ENCODE results near the gene UMOD.

Gene UMOD

DNA sequence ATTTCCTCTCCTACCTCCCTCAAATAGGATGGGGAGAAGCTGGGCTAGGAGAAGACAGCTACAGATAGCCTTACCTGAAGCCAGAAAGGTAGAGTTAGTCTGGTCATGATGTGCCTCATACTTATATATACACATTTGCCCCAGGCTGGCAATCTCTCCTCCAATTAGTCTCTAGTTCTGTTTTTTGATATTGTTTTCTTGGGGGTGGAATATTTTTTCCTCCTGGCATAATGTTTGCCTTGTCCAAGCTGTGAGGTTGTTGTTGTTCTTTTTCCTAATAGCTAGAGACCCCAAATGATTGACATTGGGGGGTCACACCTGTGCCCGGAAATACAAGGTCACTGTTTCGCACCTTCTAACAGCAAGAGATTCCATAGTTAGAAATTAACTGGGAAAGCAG is at the start of gene UMOD:
UMOD (minus strand) TSS at position 101 of the 400 bp plus-strand sequence. CDS start 1,978 bp downstream, outside the sequence.
- ChIA-PET POLR2A (ENCODE audit: low non-redundant PET) (no interaction called here), CTCF (no interaction called here)
- TF ChIP-seq, protein P1, sequence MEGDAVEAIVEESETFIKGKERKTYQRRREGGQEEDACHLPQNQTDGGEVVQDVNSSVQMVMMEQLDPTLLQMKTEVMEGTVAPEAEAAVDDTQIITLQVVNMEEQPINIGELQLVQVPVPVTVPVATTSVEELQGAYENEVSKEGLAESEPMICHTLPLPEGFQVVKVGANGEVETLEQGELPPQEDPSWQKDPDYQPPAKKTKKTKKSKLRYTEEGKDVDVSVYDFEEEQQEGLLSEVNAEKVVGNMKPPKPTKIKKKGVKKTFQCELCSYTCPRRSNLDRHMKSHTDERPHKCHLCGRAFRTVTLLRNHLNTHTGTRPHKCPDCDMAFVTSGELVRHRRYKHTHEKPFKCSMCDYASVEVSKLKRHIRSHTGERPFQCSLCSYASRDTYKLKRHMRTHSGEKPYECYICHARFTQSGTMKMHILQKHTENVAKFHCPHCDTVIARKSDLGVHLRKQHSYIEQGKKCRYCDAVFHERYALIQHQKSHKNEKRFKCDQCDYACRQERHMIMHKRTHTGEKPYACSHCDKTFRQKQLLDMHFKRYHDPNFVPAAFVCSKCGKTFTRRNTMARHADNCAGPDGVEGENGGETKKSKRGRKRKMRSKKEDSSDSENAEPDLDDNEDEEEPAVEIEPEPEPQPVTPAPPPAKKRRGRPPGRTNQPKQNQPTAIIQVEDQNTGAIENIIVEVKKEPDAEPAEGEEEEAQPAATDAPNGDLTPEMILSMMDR (conservative IDR thresholded peaks at IDR 0.05; ENCODE audit: low read depth), result no peak
- DNase-seq (ENCODE audit: low spot score), result no peak
- no peak within 1 kb of the TSS for H3K27ac ChIP-seq

DNA sequence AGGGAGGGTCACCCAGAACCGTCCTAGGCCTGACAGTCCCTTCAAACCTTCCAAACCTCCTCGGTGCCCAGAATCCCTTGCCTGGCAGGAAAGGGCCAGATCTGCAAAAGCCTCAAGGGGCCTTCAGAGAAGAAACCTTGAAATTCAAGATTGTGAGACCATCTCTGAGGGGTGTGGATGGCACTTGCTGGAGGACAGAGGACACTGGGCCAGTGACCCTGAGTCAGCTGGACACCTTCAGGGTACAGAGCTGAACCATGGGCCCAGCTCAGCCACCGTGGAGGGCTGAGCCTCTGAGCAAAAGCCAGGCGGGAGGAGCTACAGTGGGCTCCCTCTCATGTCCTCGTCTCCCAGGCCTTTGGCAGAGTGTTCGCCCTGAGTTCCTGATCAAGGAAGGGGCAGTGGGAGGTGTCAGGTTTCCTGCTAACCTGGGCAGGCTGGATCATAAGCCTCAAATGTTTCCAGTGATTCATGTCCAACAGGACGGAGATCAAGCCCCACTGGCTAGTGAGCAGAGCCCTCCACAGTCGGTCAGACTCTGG is 49.0 kb upstream of the UMOD start:
- POLR2A ChIA-PET (ENCODE audit: low non-redundant PET), result no interaction called here

DNA sequence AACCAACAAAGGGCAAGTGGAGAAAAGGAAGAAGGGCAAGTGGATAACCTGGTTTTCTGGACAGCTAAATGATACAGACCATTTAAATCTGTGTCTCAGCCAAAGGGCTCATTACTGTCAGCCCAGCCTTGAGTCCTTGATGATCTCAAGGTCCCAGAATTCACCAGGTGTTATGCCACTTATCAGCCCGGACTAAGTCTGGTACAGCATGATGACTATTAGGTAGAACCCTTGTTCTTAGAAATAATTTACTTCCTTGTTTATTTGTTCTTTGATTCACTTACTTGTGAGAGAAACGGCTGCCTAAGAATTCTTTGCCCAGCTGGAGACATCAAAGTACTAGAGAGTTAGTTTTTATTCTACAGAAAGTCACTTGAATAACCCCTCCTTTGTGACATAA is 48.6 kb upstream of the UMOD start:
- ChIA-PET CTCF (interaction anchor here (1.3 kb wide), 1 partner anchor 16 kb away, joined by 3 read pairs; no protein-coding TSS in a partner anchor), POLR2A (ENCODE audit: low non-redundant PET) (no interaction called here)
- no peak for DNase-seq (ENCODE audit: low spot score)
- TF ChIP-seq, protein P1 (conservative IDR thresholded peaks at IDR 0.05; ENCODE audit: low read depth), result no peak
- no peak overlapping the region for H3K27ac ChIP-seq

More for the DNA sequence above, 49.0 kb upstream of the UMOD start:
- TF ChIP-seq, protein P1 (conservative IDR thresholded peaks at IDR 0.05; ENCODE audit: low read depth), result no peak
- no peak overlapping the region for H3K27ac ChIP-seq
- no peak for DNase-seq (ENCODE audit: low spot score)
- CTCF ChIA-PET, result interaction anchor here (1.3 kb wide), 1 partner anchor 16 kb away, joined by 3 read pairs; no protein-coding TSS in a partner anchor

DNA sequence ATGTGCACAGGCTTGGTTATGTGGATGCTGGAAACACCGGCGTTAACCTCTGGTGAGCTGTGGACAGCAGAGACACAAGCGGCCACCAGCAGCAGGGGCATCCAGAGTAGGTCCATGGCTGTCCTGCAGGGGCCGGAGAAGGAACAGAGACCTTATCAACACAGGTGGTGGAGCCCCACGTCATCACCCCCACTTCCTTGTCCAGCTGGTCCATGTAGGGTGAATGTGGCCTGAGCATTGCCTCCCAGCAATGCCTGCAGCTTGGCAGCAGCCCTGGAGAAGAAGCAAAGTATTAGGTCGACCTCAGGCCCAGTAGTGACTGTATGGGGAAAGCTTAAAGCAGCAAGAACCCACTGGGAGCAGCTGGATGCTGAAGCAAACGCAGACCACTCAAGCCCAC is 46.7 kb upstream of the UMOD start:
- TF ChIP-seq, protein P1 (conservative IDR thresholded peaks at IDR 0.05; ENCODE audit: low read depth), result no peak
- H3K27ac ChIP-seq, result no peak overlapping the region
- ChIA-PET CTCF (interaction anchor here (0.7 kb wide), 1 partner anchor 30 kb away, joined by 3 read pairs; no protein-coding TSS in a partner anchor), POLR2A (ENCODE audit: low non-redundant PET) (no interaction called here)
- no peak for DNase-seq (ENCODE audit: low spot score)

DNA sequence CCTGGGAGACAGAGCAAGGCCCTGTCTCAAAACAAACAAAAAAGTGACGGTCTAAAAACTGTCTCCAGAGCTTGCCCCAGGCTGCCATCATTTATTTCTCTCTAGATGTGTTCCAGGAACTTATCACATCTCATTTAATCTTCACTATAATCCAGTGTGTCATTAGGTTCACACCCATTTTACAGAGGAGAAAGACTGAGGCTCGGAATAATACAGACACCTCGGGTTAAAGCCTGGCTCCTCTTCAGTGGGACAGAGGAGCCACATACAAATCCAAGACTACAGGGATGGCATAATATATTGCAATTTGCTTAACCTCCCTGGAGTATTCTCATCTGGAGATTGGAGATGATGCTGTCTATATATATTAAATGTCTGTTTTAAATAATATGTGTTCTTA is 46.1 kb upstream of the UMOD start:
- TF ChIP-seq, protein P1 (conservative IDR thresholded peaks at IDR 0.05; ENCODE audit: low read depth), result no peak
- CTCF ChIA-PET, result no interaction called here
- no peak overlapping the region for H3K27ac ChIP-seq
- no peak for DNase-seq (ENCODE audit: low spot score)
- POLR2A ChIA-PET (ENCODE audit: low non-redundant PET), result no interaction called here

DNA sequence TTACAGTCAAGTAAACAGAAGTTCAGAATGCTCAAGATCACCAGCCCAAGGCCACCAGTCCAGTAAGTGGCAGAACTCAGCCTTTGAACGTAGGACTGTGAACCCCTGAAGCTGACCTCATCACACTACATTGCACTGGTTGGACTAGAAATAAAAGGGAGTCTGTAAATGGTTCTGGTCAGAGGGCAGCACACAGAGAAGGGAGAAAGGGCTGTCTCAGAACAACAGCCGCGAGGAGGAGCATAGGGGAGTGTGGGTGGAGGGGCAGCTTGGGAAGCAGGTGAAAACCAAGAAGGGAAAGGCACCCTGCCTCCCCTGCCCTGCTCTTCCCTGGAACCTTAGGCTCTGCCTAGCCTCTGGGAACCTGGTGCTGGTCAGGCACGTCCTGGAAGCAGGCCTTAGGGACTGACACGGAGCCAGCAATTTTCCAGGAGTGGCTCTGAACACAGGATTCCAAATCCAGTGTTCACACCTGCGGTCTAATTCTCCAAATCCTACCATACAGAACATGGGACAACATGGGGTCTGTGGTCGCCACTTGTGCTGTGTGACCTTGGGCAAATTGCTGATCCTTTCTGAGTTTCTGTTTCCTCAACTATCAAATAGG is 45.1 kb upstream of the UMOD start:
- TF ChIP-seq, protein P1 (conservative IDR thresholded peaks at IDR 0.05; ENCODE audit: low read depth), result no peak
- POLR2A ChIA-PET (ENCODE audit: low non-redundant PET), result no interaction called here
- CTCF ChIA-PET, result interaction anchor here (0.6 kb wide), 1 partner anchor 356 kb away, joined by 4 read pairs; no protein-coding TSS in a partner anchor
- no peak for DNase-seq (ENCODE audit: low spot score)
- H3K27ac ChIP-seq, result no peak overlapping the region
